Heart left ventricle (tissue), 13 donors: ENCODE measurements around the gene C2CD4C.

Experiments used
- CTCF ChIP-seq, 12 donors: fragments of 200-600 bp; sonication (generic) in 4 of 12; IDR thresholded peaks; one replicate each; pipeline versions ENCODE4 v1.5.0 to v1.8.0; 2018 to 2022; ENCODE audit warnings: antibody characterized with exemption in 12 of 12, mild to moderate bottlenecking in 5 of 12
- POLR2A ChIP-seq, 2 donors: fragments of 450-650 bp; IDR thresholded peaks; one replicate each; pipeline ENCODE4 v1.6.1; 2017; ENCODE audit warnings: antibody characterized with exemption in 2 of 2, mild to moderate bottlenecking in 2 of 2, moderate library complexity in 2 of 2
- donor health status: ischemic (EF 13 %, LVEDD 7.1; RV severe dilation, severe dysfunction).
- donor health status: DM: no; HTN: yes; CAD: no.
- donor health status: DM: no; HTN: no; CAD: no.
- donor health status: ischemic (EF 25% LVEDD 6.9; RV normal size, moderate dysfunction).
- donor health status: ischemic (EF 25% LVEDD 5.7; RV mildly dilated, moderate dysfunction).
- donor health status: ischemic (EF 35%, LVEDD 5.7; RV mildly dilated, moderate dysfunction).
- donor health status: nonischemic (EF 11% LVEDD 7.7; RV severe dilation, severe dysfunction).
- donor health status: DM: yes; HTN: yes; CAD: no.
- donor health status: PGD.
- donor health status: ischemic (EF 29% LVEDD 5.4; RV normal size, mild dysfunction).
- donor health status: nonischemic (EF 23%, LVEDD 6.1; RV moderate dilation, normal function).

- no peak for TF ChIP-seq POLR2A (IDR thresholded peaks at IDR 0.05)
- no peak for TF ChIP-seq CTCF (IDR thresholded peaks at IDR 0.05)
Observed at GRCh38 chr19:403221-404027, 5.5 kb downstream of the C2CD4C start.
